Bronchus fibroblast of lung (primary cell): ENCODE measurements around the gene ZNF35. TPM values are rescaled to one million over a fixed set of nuclear protein-coding genes. Genes with fewer than 3 reads are reported as not detected.

ENCODE experiments used
- total RNA-seq: library from RNA; depleted of rRNA; stranded (reverse); fragments of >200 nt; gene quantifications from 2 replicates; pipeline ENCODE4 v1.2.3, GENCODE V29; 2015

Gene ZNF35
- total RNA-seq = 3.3 and 6.6 TPM in 2 replicates

GRCh38 chr3:44648564-44649229 is at the start of gene ZNF35:
ZNF35 (plus strand) TSS chr3:44648732; CDS start chr3:44651068, 2,336 bp downstream.

GRCh38 chr3:44624749-44625480 is 23.6 kb upstream of the ZNF35 start, which contains the start of gene ZNF197:
ZNF197 (plus strand) TSS chr3:44625036; CDS start chr3:44629155, 4,119 bp downstream.

Other genes with a start within 250 kb of the ZNF35 start
- 3.1 and 4.5 TPM in 2 replicates for gene ZNF445, start 171.1 kb upstream of the ZNF35 start, total RNA-seq
- 4.8 and 5.2 TPM in 2 replicates for gene ZKSCAN7, start 93.5 kb upstream of the ZNF35 start, total RNA-seq
- 1.2 and 1.5 TPM in 2 replicates for gene ZNF660, start 63.8 kb upstream of the ZNF35 start, total RNA-seq
- gene ZNF197, start 23.7 kb upstream of the ZNF35 start, total RNA-seq = 10.3 TPM in 2 replicates
- gene ZNF502, start 63.9 kb downstream of the ZNF35 start, total RNA-seq = 1.6 and 1.7 TPM in 2 replicates
- gene ZNF501, start 80.9 kb downstream of the ZNF35 start, total RNA-seq = 2.2 and 2.9 TPM in 2 replicates
- 14.1 and 17.0 TPM in 2 replicates for gene KIAA1143, start 112.9 kb downstream of the ZNF35 start, total RNA-seq
- 14.4 and 15.5 TPM in 2 replicates for gene KIF15, start 113.1 kb downstream of the ZNF35 start, total RNA-seq
- gene TMEM42, start 213.2 kb downstream of the ZNF35 start, total RNA-seq = 39.5 and 40.7 TPM in 2 replicates
- gene TGM4, start 225.9 kb downstream of the ZNF35 start, total RNA-seq = 0.15 and 0.17 TPM in 2 replicates